Left renal pelvis (tissue), 4 donors: Measurements from ENCODE around the gene FBH1. TPM values are rescaled to one million over a fixed set of nuclear protein-coding genes. Genes with fewer than 3 reads are reported as not detected.
"Not testable (repeated sequence)": the region's sequence is repeated elsewhere in the genome, so short reads cannot be mapped to it uniquely, and the experiment has no call there.

Experiments used
- DNase-seq, 4 donors: peaks; one replicate each; pipeline ENCODE4 v3.0.0-alpha.2; 2013; ENCODE audit warnings: low read depth in 4 of 4, low spot score in 3 of 4
- polyA plus RNA-seq, 4 donors: library from polyadenylated mRNA; unstranded; fragments of 120-200 nt; gene quantifications; one replicate each; pipeline ENCODE4 v1.2.1, GENCODE V29; 2013; ENCODE audit not compliant: insufficient read length in 4 of 4

The FBH1 gene
- 10 to 100 TPM; 57.4 to 87.8 (median 66.9) TPM for polyA plus RNA-seq

GRCh38 chr10:5889624-5890451 is at the start of gene FBH1, which contains the start of gene ANKRD16:
TSS of gene FBH1 (plus strand) at chr10:5890243. CDS start at chr10:5890346, 103 bp downstream.
TSS of gene ANKRD16 (minus strand) at chr10:5889893. CDS start at chr10:5889354, 539 bp downstream.
- DNase-seq = peak; percentile 96 to 99 (median 98)

- peak in 1 of 4 donors; percentile 39 for DNase-seq
These were observed 49.4 kb upstream of the FBH1 start for GRCh38 chr10:5840314-5841307.

- DNase-seq = no peak
These were observed 48.1 kb upstream of the FBH1 start for GRCh38 chr10:5841965-5842364.

- DNase-seq = no peak
These were observed 46.2 kb upstream of the FBH1 start for GRCh38 chr10:5843686-5844344.

- DNase-seq = no peak
These were observed 45.5 kb upstream of the FBH1 start for GRCh38 chr10:5844345-5845055.

- DNase-seq = not testable (repeated sequence)
These were observed 43.4 kb upstream of the FBH1 start for GRCh38 chr10:5846667-5847066.

GRCh38 chr10:5854131-5854475 is 35.9 kb upstream of the FBH1 start:
- no peak for DNase-seq

- no peak for DNase-seq
These were observed 33.9 kb upstream of the FBH1 start for GRCh38 chr10:5855979-5856700.

- DNase-seq = no peak
These were observed 33.4 kb upstream of the FBH1 start for GRCh38 chr10:5856701-5857004.

GRCh38 chr10:5858811-5859210 is 31.2 kb upstream of the FBH1 start:
- no peak for DNase-seq

GRCh38 chr10:5860066-5860465 is 30.0 kb upstream of the FBH1 start:
- no peak for DNase-seq

- DNase-seq = no peak
These were observed 27.6 kb upstream of the FBH1 start for GRCh38 chr10:5862360-5862961.

GRCh38 chr10:5862981-5863685 is 26.9 kb upstream of the FBH1 start:
- not testable (repeated sequence) for DNase-seq

GRCh38 chr10:5866451-5867081 is 23.5 kb upstream of the FBH1 start:
- not testable (repeated sequence) for DNase-seq

GRCh38 chr10:5867091-5867615 is 22.9 kb upstream of the FBH1 start:
- DNase-seq = not testable (repeated sequence)

GRCh38 chr10:5868383-5868782 is 21.7 kb upstream of the FBH1 start:
- not testable (repeated sequence) for DNase-seq

- no peak for DNase-seq
These were observed 20.9 kb upstream of the FBH1 start for GRCh38 chr10:5869156-5869555.

GRCh38 chr10:5871596-5871995 is 18.4 kb upstream of the FBH1 start:
- no peak for DNase-seq
